Neural progenitor cell (in vitro differentiated cells): Measurements from ENCODE around the gene MARCHF3. TPM values are rescaled to one million over a fixed set of nuclear protein-coding genes. Genes with fewer than 3 reads are reported as not detected.
"Not testable (repeated sequence)": the region's sequence is repeated elsewhere in the genome, so short reads cannot be mapped to it uniquely, and the experiment has no call there.

ENCODE experiments used
- DNase-seq: peaks from one replicate; pipeline ENCODE4 v3.0.0-alpha.2; 2016; ENCODE audit warnings: low spot score
- H2AFZ ChIP-seq: fragments of 200-600 bp; sonication (generic); replicated peaks from 2 replicates; pipeline ENCODE4 v1.6.1; 2016; ENCODE audit warnings: antibody characterized with exemption
- H3F3A ChIP-seq: fragments of 200-600 bp; sonication (generic); 2 replicates; pipeline ENCODE4 v1.6.1; 2016; ENCODE audit warnings: antibody characterized with exemption, low read depth
- H3K27ac ChIP-seq: fragments of 200-600 bp; sonication (generic); 2 replicates; pipeline ENCODE4 v1.5.1; 2016; ENCODE audit warnings: mild to moderate bottlenecking
- H3K27me3 ChIP-seq: fragments of 200-600 bp; sonication (generic); 2 replicates; pipeline ENCODE4 v1.6.1; 2016; ENCODE audit warnings: mild to moderate bottlenecking, moderate library complexity
- H3K36me3 ChIP-seq: fragments of 200-600 bp; sonication (generic); 2 replicates; pipeline ENCODE4 v1.5.1; 2016
- H3K4me1 ChIP-seq: fragments of 200-600 bp; sonication (generic); 2 replicates; pipeline ENCODE4 v1.6.1; 2016; ENCODE audit warnings: mixed run types
- H3K4me2 ChIP-seq: fragments of 200-600 bp; sonication (generic); 2 replicates; pipeline ENCODE4 v1.6.1; 2016
- H3K4me3 ChIP-seq: fragments of 200-600 bp; sonication (generic); 2 replicates; pipeline ENCODE4 v1.5.1; 2016
- H3K79me2 ChIP-seq: fragments of 200-600 bp; sonication (generic); 2 replicates; pipeline ENCODE4 v1.6.1; 2016; ENCODE audit warnings: low read depth
- H3K9ac ChIP-seq: fragments of 200-600 bp; sonication (generic); 2 replicates; pipeline ENCODE4 v1.6.1; 2016
- H3K9me3 ChIP-seq: fragments of 200-600 bp; sonication (generic); 2 replicates; pipeline ENCODE4 v1.5.1; 2016; ENCODE audit warnings: low read depth
- H4K20me1 ChIP-seq: fragments of 200-600 bp; sonication (generic); 2 replicates; pipeline ENCODE4 v1.6.1; 2016; ENCODE audit warnings: low read depth
- H3K27ac Mint-ChIP-seq: 3 replicates; pipeline ENCODE4 v1.8.0; 2021; ENCODE audit warnings: mixed read lengths
- H3K27me3 Mint-ChIP-seq: 2 replicates; pipeline ENCODE4 v1.8.0; 2022; ENCODE audit warnings: low read depth, mild to moderate bottlenecking, inconsistent platforms, moderate library complexity, mixed read lengths; ENCODE audit not compliant: insufficient read depth
- H3K36me3 Mint-ChIP-seq: 3 replicates; pipeline ENCODE4 v1.8.0; 2021; ENCODE audit warnings: mixed read lengths
- H3K4me1 Mint-ChIP-seq: 3 replicates; pipeline ENCODE4 v1.8.0; 2021; ENCODE audit warnings: mixed read lengths
- H3K4me3 Mint-ChIP-seq: 3 replicates; pipeline ENCODE4 v1.8.0; 2021; ENCODE audit warnings: mild to moderate bottlenecking, moderate library complexity, mixed read lengths
- H3K9me3 Mint-ChIP-seq: 3 replicates; pipeline ENCODE4 v1.8.0; 2020; ENCODE audit warnings: mixed read lengths
- CTCF ChIP-seq: fragments of 200-600 bp; sonication (generic); IDR thresholded peaks from 2 replicates; pipeline ENCODE4 v1.5.1; 2017; ENCODE audit warnings: antibody characterized with exemption, mild to moderate bottlenecking
- EZH2 ChIP-seq: fragments of 200-600 bp; sonication (generic); IDR thresholded peaks from 2 replicates; pipeline ENCODE4 v1.6.1; 2017; ENCODE audit warnings: antibody characterized with exemption, mild to moderate bottlenecking, moderate library complexity
- EZH2phosphoT487 ChIP-seq: fragments of 200-600 bp; sonication (generic); IDR thresholded peaks from 2 replicates; pipeline ENCODE4 v1.6.1; 2017; ENCODE audit warnings: antibody characterized with exemption
- total RNA-seq: library from RNA; depleted of rRNA; stranded (reverse); fragments of >200 nt; gene quantifications from 2 replicates; pipeline ENCODE4 v1.2.3, GENCODE V29; 2015; ENCODE audit warnings: low replicate concordance

Gene MARCHF3
- total RNA-seq, 1 donor from 2014 or later, result 6.1 TPM

- TF ChIP-seq EZH2phosphoT487 (no peak), EZH2 (no peak)
- Histone ChIP-seq H4K20me1 (no peaks in the 10 kb centered on the region), H3K27ac (no peak overlapping the region), H3K4me1 (peaks cover 4% of the 10 kb centered on the region), H3F3A (no peaks in the 10 kb centered on the region), H3K36me3 (no peaks in the 10 kb centered on the region), H3K4me2 (no peak overlapping the region), H3K79me2 (no peaks in the 10 kb centered on the region), H3K9ac (no peak overlapping the region), H3K4me3 (no peak overlapping the region), H3K27me3 (no peaks in the 10 kb centered on the region), H3K9me3 (no peaks in the 10 kb centered on the region), H2AFZ (no peak overlapping the region)
- Mint-ChIP-seq H3K4me1 (peaks cover 12% of the 10 kb centered on the region), H3K27ac (peak overlapping the region; percentile 5), H3K4me3 (no peak overlapping the region), H3K9me3 (peaks cover 25% of the 10 kb centered on the region), H3K27me3 (peaks cover 4% of the 10 kb centered on the region), H3K36me3 (peaks cover 17% of the 10 kb centered on the region)
- no peak for DNase-seq
Observed at GRCh38 chr5:126912616-126913200, 117.7 kb downstream of the MARCHF3 start.

- Histone ChIP-seq H4K20me1 (no peaks in the 10 kb centered on the region), H3K9ac (no peak overlapping the region), H3K27ac (no peak overlapping the region), H3F3A (no peaks in the 10 kb centered on the region), H3K36me3 (no peaks in the 10 kb centered on the region), H2AFZ (no peak overlapping the region), H3K4me1 (no peaks in the 10 kb centered on the region), H3K9me3 (no peaks in the 10 kb centered on the region), H3K27me3 (no peaks in the 10 kb centered on the region), H3K79me2 (no peaks in the 10 kb centered on the region), H3K4me2 (no peak overlapping the region), H3K4me3 (no peak overlapping the region)
- no peak for DNase-seq
- peaks cover 4% of the 10 kb centered on the region for H3K27me3 Mint-ChIP-seq
- peaks cover 17% of the 10 kb centered on the region for H3K36me3 Mint-ChIP-seq
- H3K9me3 Mint-ChIP-seq, result peaks cover 25% of the 10 kb centered on the region
- peaks cover 6% of the 10 kb centered on the region for H3K4me1 Mint-ChIP-seq
- no peak overlapping the region for H3K4me3 Mint-ChIP-seq
- TF ChIP-seq EZH2phosphoT487 (no peak), CTCF (no peak), EZH2 (no peak)
- H3K27ac Mint-ChIP-seq, result no peak overlapping the region
Observed at GRCh38 chr5:126911986-126912385, 118.4 kb downstream of the MARCHF3 start.

GRCh38 chr5:126909856-126910255 is 120.5 kb downstream of the MARCHF3 start:
- no peak overlapping the region for H3K4me3 ChIP-seq
- Mint-ChIP-seq H3K27ac (no peak overlapping the region), H3K27me3 (peaks cover 5% of the 10 kb centered on the region), H3K4me3 (no peak overlapping the region), H3K9me3 (peaks cover 28% of the 10 kb centered on the region), H3K4me1 (peaks cover 6% of the 10 kb centered on the region), H3K36me3 (peaks cover 19% of the 10 kb centered on the region)
- no peak overlapping the region for H3K9ac ChIP-seq
- no peaks in the 10 kb centered on the region for H3K79me2 ChIP-seq
- TF ChIP-seq EZH2phosphoT487 (no peak), CTCF (no peak)
- H3K36me3 ChIP-seq, result no peaks in the 10 kb centered on the region
- H3K4me1 ChIP-seq, result no peaks in the 10 kb centered on the region
- H3F3A ChIP-seq, result no peaks in the 10 kb centered on the region
- H3K9me3 ChIP-seq, result no peaks in the 10 kb centered on the region
- H4K20me1 ChIP-seq, result no peaks in the 10 kb centered on the region
- no peaks in the 10 kb centered on the region for H3K27me3 ChIP-seq
- no peak for DNase-seq
- H2AFZ ChIP-seq, result no peak overlapping the region
- H3K27ac ChIP-seq, result no peak overlapping the region
- H3K4me2 ChIP-seq, result no peak overlapping the region

GRCh38 chr5:126904407-126904806 is 126.0 kb downstream of the MARCHF3 start:
- H3K27me3 Mint-ChIP-seq, DNase-seq, H3K4me1 ChIP-seq, H4K20me1 ChIP-seq, H3K4me3 ChIP-seq, H3K27ac Mint-ChIP-seq, H3K4me3 Mint-ChIP-seq, H3K36me3 Mint-ChIP-seq, H3K27ac ChIP-seq, H3F3A ChIP-seq, H3K4me2 ChIP-seq, H3K36me3 ChIP-seq, H3K4me1 Mint-ChIP-seq, H3K9me3 ChIP-seq, H2AFZ ChIP-seq, H3K79me2 ChIP-seq, H3K9ac ChIP-seq, H3K27me3 ChIP-seq: not testable (repeated sequence)
- H3K9me3 Mint-ChIP-seq, result peaks cover 12% of the 10 kb centered on the region
